C4-2B (cell line): ENCODE measurements around the gene MFAP3.

ENCODE experiments used
- H3K27ac ChIP-seq: fragments of 450-650 bp; 2 replicates; pipeline ENCODE4 v1.5.1; 2017
- ZFX ChIP-seq: fragments of 450-650 bp; IDR thresholded peaks from 2 replicates; pipeline ENCODE4 v1.6.1; 2017
- TF ChIP-seq, protein P1 (sequence below): fragments of 450-650 bp; conservative IDR thresholded peaks from 2 replicates; pipeline ENCODE4 v1.5.1; 2017; ENCODE audit warnings: mild to moderate bottlenecking

The MFAP3 gene

DNA sequence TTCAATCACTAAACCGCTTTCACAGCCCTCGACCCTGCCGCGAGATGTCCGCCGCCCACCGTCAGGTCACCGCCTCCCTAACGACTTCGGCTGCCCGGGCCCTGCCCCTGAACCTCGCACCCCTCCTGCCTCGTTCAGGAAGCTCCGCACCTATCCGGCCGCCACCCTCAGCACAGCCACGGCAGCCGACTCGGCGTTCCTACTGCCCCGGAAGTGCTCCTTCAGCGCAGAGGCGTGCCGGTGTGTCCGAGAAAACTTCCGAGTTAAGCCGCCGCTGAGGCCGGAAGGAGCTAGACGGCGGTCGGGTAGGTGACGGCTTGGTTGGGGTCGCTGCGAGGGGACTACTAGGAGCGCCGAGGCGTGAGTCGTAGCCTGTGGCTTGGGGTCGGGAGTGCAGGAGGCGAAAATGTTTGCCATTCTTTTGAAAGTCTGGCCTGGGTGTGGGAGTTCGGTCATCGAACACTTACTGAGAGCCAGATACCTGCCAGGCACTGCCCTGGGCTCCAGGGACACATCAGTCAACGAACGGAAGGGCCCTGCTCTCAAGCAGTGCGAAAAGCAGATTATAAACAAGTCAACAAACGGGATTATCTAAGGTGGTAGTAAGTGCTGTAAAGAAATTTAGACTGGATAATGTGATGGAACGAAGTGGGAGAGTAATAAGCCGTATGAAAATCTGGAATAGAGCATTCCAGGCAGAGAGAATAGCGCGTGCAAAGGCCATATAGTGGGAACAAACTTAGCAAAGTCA lies at the start of gene MFAP3, which contains the start of gene FAM114A2:
TSS of gene MFAP3 (plus strand) at position 261 of the 751 bp plus-strand sequence. CDS start 10,756 bp downstream, outside the sequence.
TSS of gene FAM114A2 (minus strand) at position 204 of the 751 bp plus-strand sequence. CDS start 3,957 bp downstream, outside the sequence.
- TF ChIP-seq, protein P1, sequence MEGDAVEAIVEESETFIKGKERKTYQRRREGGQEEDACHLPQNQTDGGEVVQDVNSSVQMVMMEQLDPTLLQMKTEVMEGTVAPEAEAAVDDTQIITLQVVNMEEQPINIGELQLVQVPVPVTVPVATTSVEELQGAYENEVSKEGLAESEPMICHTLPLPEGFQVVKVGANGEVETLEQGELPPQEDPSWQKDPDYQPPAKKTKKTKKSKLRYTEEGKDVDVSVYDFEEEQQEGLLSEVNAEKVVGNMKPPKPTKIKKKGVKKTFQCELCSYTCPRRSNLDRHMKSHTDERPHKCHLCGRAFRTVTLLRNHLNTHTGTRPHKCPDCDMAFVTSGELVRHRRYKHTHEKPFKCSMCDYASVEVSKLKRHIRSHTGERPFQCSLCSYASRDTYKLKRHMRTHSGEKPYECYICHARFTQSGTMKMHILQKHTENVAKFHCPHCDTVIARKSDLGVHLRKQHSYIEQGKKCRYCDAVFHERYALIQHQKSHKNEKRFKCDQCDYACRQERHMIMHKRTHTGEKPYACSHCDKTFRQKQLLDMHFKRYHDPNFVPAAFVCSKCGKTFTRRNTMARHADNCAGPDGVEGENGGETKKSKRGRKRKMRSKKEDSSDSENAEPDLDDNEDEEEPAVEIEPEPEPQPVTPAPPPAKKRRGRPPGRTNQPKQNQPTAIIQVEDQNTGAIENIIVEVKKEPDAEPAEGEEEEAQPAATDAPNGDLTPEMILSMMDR, result no peak
- peak; percentile 47; the same call in 1 of the 2 replicates for TF ChIP-seq ZFX
- peak within 1 kb of the TSS; percentile 80 for H3K27ac ChIP-seq

DNA sequence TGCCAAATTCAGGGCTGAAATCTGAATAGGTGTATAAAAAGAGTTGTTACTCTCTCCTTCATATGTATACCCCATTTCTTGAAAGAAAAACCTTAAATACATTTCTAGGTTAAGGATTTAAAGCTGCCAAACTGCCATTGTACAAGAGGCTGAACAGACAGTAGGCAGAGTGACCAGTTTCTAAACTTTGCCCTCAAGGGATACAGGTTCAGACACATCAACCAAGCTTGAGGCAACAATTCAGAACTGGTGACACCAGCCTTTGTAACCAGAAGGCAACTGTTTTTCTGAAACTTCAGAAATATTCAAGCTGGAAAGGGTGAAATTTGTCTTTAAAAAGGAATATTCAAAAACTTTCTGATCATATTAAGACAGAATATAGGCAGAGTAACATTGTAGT lies 47.6 kb upstream of the MFAP3 start:
- TF ChIP-seq ZFX, result no peak

GRCh38 chr5:153998010-153998409 lies 40.8 kb upstream of the MFAP3 start:
- H3K27ac ChIP-seq, result no peak overlapping the region
- TF ChIP-seq ZFX, result no peak
- TF ChIP-seq, protein P1, result no peak

More for the DNA sequence above, 47.6 kb upstream of the MFAP3 start:
- no peak overlapping the region for H3K27ac ChIP-seq

DNA sequence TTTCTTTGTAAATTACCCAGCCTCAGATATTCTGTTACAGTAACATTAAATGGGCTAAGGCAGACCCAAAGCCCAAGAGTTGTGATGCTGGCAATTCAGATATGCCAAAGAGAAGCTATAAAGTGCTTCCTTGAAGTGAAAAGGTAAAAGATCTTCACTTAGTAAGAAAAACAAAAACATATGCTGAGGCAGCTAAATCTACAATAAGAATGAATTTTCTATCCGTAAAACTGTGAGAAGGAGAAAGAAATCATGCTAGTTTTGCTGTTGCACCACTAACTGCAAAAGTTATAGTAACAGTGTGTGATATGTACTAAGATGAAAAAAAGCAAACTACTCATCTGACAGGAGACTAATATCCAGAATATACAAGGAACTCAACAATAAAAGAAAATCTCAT lies 40.0 kb upstream of the MFAP3 start:
- H3K27ac ChIP-seq, result no peak overlapping the region
- TF ChIP-seq, protein P1, result no peak
- TF ChIP-seq ZFX, result no peak

DNA sequence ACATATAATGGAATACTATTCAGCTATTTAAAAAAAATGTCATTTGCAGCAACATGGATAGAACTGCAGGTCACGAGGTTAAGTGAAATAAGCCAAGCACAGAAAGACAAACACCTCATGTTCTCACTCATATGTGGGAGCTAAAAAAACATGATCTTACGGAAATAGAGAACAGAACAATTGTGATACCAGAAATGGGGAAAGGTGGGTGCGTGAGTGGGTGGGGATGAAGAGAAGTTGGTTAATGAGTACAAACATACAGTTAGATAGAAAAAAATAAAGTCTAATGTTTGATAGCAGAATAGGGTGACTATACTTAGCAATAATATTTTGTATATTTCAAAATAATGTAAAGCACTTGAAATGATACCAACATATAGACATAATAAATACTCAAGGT lies 38.8 kb upstream of the MFAP3 start:
- no peak for TF ChIP-seq ZFX
- no peak overlapping the region for H3K27ac ChIP-seq

DNA sequence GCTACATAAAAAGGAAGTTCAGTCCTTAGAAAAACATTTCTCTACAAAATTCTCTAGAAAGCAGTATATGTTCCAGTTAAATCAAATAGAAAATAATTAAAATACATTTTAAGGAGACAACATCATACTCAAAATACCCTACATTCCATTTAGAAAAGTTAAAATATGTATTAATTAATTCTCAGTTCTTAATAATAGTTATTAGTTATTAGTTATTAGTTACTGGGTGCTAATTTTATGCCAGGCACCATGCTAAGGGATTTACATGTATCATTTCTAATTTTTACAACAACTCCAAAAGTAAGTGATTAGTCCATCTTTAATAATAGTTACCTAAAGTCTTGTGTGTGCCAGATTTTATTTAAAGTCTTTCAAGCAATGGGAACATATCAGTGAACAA lies 38.1 kb upstream of the MFAP3 start:
- TF ChIP-seq ZFX, result no peak
- TF ChIP-seq, protein P1, result no peak
- H3K27ac ChIP-seq, result no peak overlapping the region

- H3K27ac ChIP-seq, result no peak overlapping the region
- TF ChIP-seq, protein P1, result no peak
- TF ChIP-seq ZFX, result no peak
These were observed 36.7 kb upstream of the MFAP3 start for GRCh38 chr5:154002093-154002492.

- H3K27ac ChIP-seq, result no peak overlapping the region
These were observed 36.2 kb upstream of the MFAP3 start for GRCh38 chr5:154002511-154003020.

More at GRCh38 chr5:154002511-154003020, 36.2 kb upstream of the MFAP3 start:
- no peak for TF ChIP-seq ZFX
- TF ChIP-seq, protein P1, result no peak
